ENCODE measurements around the gene STAT2. TPM values are rescaled to one million over a fixed set of nuclear protein-coding genes. Genes with fewer than 3 reads are reported as not detected.

STAT2 gene
- total and polyA plus RNA-seq, 8 donors, result 25.5 to 88.5 (median 44.2) TPM

GRCh38 chr12:56374726-56375597 is 15.1 kb upstream of the STAT2 start:
- Histone ChIP-seq H3K36me3 (no peaks in the 10 kb centered on the region), H3K27me3 (no peaks in the 10 kb centered on the region), H3K4me1 (no peaks in the 10 kb centered on the region), H3K27ac (no peak overlapping the region), H3K9me3 (no peaks in the 10 kb centered on the region), H3K4me3 (no peak overlapping the region)
- no peak for FAIRE-seq
- DNase-seq, result no peak
- intact Hi-C loops (cut with DNase I), result no loop called here
- no peak for TF ChIP-seq CTCF (IDR thresholded peaks at IDR 0.05)
- 79 to 91% methylated on average over 7 of the region's 7 CpGs for WGBS, 2 donors
- no peak for ATAC-seq

- DNase-seq, result no peak
- no peak overlapping the region for H3K27ac ChIP-seq
- no peak overlapping the region for H3K4me3 ChIP-seq
- no peak for TF ChIP-seq CTCF (IDR thresholded peaks at IDR 0.05)
- H3K36me3 ChIP-seq, result no peaks in the 10 kb centered on the region
- no peak for FAIRE-seq
- WGBS, 2 donors, result 89 to 92% methylated on average over 1 of the region's 1 CpG
- H3K9me3 ChIP-seq, result no peaks in the 10 kb centered on the region
- no peaks in the 10 kb centered on the region for H3K4me1 ChIP-seq
- intact Hi-C loops (cut with DNase I), result no loop called here
- no peaks in the 10 kb centered on the region for H3K27me3 ChIP-seq
- no peak for ATAC-seq
Observed at GRCh38 chr12:56373515-56373914, 13.6 kb upstream of the STAT2 start.

- Histone ChIP-seq H3K27ac (no peak overlapping the region), H3K4me3 (no peak overlapping the region), H3K4me1 (no peaks in the 10 kb centered on the region), H3K9me3 (no peaks in the 10 kb centered on the region), H3K27me3 (no peaks in the 10 kb centered on the region), H3K36me3 (no peaks in the 10 kb centered on the region)
- intact Hi-C loops (cut with DNase I), result loop anchor here in 1 of 3 donors (10.0 kb wide), 1 partner anchor 68 kb away; no protein-coding TSS in a partner anchor
- no peak for FAIRE-seq
- ATAC-seq, result no peak
- WGBS, 2 donors, result 78 to 92% methylated on average over 3 of the region's 3 CpGs
- TF ChIP-seq CTCF (IDR thresholded peaks at IDR 0.05), result no peak
- no peak for DNase-seq
Observed at GRCh38 chr12:56366948-56367347, 7.0 kb upstream of the STAT2 start.

- Histone ChIP-seq H3K27ac (no peak within 1 kb of the TSS), H3K4me1 (peaks cover 0 to 8% (median 6%) of the 10 kb centered on the region in 3 donors), H3K27me3 (no peaks in the 10 kb centered on the region), H3K4me3 (no peak within 1 kb of the TSS), H3K9me3 (no peaks in the 10 kb centered on the region), H3K36me3 (no peaks in the 10 kb centered on the region)
- 89 to 93% methylated on average over 10 of the region's 10 CpGs for WGBS, 2 donors
- FAIRE-seq (no peak), DNase-seq (no peak), ATAC-seq (no peak)
- intact Hi-C loops (cut with DNase I), result loop anchor here in 1 of 3 donors (10.0 kb wide), 1 partner anchor 72 kb away; no protein-coding TSS in a partner anchor
- TF ChIP-seq CTCF (IDR thresholded peaks at IDR 0.05), result no peak
Observed at GRCh38 chr12:56362130-56363059, 2.5 kb upstream of the STAT2 start, which contains the start of gene APOF. APOF (minus strand) TSS chr12:56362857; CDS start chr12:56362745, 112 bp downstream.
